ENCODE results near the gene MMGT1.

Gene MMGT1

DNA sequence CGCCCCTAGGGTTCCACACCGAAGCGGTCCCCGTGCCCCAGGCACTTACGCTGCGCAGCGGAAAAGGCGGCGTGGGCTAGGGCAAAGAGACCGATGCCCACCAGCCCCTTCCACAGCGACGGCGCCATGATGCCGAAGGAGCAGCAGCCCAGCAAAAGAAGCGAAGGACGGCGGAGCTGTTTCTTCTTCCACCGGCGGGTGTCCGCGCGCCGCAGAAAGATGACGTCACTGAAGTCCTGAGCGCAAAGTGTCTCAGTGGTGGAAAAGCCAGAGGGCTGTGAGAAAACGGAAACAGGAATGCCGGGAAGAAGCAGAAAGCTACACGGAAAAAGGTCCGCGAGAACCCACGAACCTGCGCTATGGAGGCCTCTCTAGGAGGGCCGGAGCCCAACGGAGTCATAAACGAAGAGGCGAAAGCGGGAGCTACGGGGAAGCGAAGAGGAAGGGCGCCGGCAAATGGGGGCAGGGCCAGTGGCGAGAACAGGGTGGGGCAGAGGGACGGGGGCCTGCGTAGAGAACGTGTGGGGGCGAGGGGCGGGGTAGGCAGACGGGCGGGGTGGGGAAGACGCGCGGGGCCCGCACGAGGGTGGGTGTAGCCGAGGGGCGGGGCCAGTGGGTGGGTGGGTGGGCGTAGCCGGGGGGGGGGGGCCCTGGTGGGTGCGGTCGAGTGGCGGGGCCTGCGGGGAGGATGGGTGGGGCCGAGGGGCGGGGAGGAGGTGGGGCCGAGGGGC, at the start of gene MMGT1:
MMGT1 (minus strand) TSS at position 441 of the 731 bp plus-strand sequence; CDS start at position 128, 313 bp downstream.
- DNase-seq (ENCODE audit: low read depth): peak; percentile 69

DNA sequence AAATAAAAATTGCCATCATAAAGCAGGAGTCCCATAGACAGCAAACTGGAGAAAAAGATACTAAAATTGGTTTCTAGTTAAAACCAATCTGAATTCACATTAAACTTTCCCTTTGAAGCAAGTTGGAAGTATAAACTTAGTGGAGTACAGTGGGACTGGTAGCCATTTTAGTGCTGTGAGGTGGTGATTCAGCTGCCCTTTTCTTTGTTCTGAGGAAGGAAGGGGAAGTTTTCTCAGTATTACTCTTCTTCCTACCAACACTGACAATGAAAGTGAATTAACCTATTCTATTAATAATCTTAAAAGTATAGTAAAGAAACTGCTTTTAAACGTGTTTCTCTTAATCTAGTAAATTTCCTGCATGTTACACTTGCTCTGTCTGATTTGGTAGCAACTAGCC, 48.1 kb upstream of the MMGT1 start:
- DNase-seq (ENCODE audit: low read depth): no peak

DNA sequence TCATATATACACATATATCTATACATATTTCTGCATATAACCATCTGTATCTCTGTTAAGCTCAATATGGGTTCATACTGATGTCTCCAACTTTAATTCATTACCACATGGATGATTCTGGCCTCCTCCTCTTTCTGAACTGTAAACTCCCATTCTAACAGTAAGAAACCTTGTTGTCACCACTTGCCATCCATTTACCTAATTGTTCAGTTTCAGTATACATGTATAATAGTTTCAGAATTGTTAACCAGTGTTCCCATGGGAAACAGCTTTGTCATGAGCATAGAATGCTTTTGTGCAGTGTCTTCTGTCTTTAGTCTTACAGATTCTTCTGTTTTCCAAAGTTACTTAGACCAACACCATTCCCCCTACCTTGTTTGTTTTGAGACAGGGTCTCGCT, 47.4 kb upstream of the MMGT1 start:
- DNase-seq (ENCODE audit: low read depth): no peak

DNA sequence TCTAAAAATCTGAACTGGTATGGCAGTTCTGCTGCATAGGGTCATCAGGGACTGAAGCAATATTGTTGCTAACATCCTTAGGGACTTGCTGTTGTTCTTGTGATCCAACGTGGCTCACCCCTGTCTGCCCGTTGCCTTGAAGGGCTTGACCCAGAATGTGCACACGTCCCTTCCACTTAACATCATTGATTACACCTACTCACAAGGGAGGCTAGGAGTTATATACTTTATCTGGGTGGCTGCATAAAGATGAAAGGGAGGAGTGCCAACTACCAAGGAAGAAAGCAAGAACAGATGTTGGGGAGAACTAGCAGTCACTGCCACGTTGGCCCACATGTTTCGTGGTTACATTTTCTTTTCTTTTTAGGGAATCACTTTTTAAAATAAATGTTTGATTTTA, 45.4 kb upstream of the MMGT1 start:
- DNase-seq (ENCODE audit: low read depth): no peak

DNA sequence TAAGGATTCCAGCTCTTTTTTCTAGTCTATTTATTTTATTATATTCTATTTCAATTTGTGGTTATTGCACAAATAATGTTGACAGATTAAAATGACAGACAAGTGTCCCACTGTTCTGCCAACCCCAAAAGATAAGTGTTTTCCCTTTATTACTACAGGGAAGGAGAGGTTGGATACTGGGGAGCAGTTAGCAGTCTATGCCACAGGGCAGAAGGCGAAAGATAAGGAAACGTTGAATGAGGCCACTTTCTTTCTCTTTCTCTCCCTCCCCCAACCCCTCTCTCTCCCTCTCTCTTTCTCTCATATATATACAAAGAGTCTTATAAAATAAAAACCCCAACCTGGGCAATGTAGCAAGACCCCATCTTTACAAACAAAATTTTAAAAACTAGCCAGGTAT, 43.1 kb upstream of the MMGT1 start:
- no peak for DNase-seq (ENCODE audit: low read depth)

DNA sequence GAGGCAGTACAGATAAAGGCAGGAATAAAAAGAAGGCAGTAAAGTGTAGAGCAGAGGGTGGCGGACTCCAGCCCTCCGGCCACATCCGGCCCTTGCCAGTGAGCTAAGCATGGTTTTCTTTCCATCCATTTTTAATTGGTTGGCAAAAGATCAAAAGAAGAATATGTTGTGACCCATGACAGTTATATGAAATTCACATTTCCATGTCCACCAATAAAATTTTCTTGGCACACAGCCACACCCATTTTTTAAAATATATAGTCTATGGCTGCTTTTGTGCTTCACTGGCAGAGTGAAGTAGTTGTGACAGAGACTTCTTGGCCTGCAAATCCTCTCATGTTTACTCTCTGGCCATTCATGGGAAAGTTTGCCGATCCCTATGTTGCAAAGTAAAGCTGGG, 41.2 kb upstream of the MMGT1 start:
- no peak for DNase-seq (ENCODE audit: low read depth)

DNA sequence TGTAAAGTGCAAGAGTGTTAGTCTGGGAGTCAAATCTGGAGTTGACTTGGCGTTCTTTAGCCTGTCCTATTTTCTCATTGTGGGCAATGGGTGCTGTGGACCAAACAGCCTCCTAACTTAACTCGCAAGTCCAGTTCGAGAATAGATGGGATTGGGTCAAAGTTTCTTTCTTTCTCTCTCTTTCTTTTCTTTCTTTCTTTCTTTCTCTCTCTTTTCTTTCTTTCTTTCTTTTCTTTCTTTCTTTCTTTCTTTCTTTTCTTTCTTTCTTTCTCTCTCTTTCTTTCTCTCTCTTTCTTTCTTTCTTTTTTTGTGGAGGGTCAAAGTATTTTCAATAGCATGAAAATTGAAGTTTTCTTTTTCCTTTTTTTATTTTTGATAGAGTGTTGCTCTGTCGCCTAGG, 14.5 kb upstream of the MMGT1 start:
- no peak for DNase-seq (ENCODE audit: low read depth)

DNA sequence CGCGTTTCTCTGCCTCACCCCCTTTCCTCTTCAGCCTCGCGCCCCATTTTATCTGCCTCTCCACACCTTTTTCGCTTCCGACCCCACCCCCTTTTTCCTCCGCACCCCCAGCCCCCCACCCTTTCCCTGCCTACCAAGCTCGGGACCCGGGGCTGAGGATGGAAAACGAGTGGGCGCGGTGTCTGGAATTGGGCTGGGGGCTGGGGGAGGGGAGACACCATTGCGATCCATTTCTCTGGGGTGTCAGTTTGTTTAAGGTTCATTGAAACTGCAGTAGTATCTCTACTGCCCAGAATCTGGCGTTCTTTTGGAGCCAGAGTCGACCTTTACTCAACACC, 12.2 kb upstream of the MMGT1 start:
- DNase-seq (ENCODE audit: low read depth): no peak

DNA sequence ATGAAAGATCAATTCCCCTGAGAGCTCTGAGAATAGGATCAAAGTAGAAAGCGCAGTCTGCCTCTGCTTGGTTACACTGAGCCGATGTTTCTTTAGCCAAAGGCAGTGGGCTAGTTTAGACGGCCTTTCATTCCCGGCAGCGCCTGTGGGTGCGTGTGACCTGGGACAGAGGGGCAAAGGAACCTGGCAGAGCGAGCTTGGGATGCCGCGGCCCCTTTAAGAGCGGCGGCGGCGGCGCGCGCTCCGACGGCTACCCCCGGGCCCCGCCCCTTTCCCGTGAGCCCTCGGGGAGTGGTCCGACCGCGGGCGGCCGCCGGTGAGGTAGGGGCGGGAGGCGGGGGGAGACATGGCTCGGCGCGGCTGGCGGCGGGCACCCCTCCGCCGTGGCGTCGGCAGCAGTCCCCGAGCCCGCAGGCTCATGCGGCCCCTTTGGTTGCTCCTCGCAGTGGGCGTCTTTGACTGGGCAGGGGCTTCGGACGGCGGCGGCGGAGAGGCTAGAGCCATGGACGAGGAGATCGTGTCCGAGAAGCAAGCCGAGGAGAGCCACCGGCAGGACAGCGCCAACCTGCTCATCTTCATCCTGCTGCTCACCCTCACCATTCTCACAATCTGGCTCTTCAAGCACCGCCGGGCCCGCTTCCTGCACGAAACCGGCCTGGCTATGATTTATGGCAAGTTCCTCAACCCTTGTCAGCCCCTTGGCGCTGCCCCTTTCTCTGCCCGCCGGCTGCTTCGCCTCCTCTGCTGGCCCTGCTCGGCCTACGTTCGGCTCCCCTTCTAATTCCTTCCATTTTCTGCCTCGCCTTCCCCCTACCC, 11.6 kb upstream of the MMGT1 start, which contains the start of gene SLC9A6:
SLC9A6 (plus strand) TSS at position 279 of the 816 bp plus-strand sequence; CDS start at position 503, 224 bp downstream.
- DNase-seq (ENCODE audit: low read depth): peak; percentile 47

DNA sequence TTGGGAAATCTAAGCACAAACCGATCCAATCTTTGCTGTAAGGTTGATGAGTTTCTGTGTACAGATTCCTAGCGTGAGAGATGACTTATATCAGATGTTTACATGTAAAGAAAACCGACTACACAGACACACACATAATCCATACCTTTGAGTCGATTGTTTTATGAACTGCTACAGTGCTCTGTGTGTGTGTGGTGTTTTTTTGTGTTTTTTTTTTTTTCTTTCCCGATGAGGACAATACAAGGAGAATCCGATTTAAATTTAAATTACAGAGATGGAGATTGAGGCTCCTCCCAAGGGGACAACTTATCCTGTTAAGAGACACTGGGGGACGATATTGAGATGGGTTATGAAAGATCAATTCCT, 11.0 kb upstream of the MMGT1 start:
- no peak for DNase-seq (ENCODE audit: low read depth)

DNA sequence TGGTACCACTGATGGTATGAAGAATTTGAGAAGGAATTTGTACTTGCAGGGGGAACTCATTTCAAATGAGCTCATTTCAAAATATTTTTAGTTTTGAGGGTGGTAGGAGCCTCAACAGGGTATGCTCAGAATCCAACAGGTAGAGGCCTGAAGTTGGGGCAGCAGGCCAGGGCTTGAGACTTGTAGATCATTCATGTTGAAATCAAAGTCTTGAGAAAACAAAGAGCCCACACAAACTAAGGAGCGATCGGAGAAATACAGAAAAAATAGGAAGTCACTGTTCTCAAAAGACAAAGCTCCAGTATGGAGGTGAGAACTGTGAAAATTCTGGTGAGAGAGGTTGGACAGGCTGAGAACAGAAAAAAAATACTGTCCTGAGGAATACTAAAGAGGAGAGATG, 10.5 kb upstream of the MMGT1 start:
- no peak for DNase-seq (ENCODE audit: low read depth)

DNA sequence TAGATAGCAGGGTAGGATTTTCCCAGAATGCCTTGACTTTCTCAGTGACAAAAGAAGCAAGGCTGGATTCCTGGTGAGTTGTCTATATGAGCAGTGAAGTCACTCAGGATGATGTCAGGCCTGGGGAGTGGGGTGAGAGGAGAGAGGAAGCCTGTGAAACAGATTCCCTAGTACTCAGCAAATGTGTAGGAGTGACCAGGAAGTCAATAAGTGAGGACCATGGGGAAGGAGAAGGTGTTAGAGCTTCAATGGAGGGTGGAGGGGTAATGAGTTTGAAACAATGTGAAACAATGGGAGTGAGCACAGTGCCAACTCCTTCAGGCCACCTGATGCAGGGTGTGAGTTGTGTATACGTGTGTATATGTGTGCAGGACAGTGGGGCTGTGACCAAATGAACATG, 9.1 kb upstream of the MMGT1 start:
- no peak for DNase-seq (ENCODE audit: low read depth)

DNA sequence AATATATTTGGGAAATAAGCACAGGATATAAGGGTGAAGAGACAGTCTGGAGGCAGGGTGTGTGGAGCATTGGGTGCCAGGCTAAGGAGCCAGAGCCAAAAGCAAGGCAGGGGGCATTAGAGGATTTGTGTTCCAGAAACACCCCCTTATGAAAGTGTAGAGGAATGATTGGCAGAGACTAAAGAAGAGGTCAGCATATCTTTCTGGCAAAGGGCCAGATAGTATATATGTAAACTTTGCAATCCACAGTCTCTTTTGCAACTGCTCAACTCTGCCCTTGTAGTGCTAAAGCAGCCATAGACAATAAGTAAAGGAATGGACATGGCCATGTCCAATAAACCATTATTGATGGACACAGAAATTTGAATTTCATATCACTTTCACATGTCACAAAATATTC, 7.9 kb upstream of the MMGT1 start:
- DNase-seq (ENCODE audit: low read depth): no peak

DNA sequence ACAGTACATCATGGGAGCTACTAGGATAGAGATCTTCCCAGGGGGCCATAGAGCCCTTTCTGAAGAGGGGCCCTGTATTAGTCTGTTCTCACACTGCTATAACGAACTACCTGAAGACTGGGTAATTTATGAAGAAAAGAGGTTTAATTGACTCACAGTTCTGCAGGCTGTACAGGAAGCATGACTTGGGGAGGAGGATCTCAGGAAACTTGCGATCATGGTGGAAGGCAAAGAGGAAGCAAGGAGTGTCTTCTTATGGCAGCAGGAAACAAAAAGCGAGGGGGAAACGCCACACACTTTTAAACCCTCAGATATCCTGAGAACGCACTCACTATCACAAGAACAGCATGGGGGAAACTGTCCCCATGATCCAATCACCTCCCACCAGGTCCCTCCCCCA, 7.2 kb upstream of the MMGT1 start:
- no peak for DNase-seq (ENCODE audit: low read depth)

DNA sequence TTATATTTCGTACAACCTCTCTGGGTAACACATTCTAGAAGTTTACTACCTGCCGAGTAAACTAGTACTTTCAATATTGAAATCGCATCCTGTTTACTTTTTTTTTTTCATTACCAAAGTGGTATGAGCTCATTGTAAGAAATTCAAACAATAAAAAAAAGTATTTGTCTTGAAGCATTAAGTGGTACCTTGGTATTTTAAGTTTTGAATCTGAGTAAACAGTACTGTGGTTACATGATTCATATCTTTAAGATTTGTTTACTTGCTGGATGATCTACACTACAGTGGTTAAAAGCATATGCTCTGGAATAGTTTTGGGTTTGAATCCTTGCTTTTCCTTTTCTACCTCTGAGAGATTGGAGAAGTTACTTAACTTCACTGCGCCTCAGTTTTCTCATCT, 3.8 kb upstream of the MMGT1 start:
- no peak for DNase-seq (ENCODE audit: low read depth)

DNA sequence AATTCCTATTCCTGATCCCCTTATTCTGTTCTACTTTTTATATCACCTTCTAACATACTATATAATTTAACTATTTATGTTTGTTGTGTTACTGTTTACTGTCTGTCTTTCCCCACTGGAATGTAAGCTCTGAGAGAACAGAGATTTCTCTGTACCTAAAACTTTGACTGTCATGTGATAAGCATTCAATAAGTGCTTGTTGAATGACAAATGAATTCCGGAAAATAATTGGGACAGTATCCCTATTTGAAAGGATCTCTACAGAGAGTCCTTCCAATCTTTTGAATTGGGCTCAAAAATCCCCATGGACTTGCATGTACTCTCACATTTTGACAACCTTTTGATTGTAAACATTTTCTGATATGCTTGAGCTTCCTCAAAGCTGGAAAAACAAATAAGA, 1.6 kb upstream of the MMGT1 start:
- DNase-seq (ENCODE audit: low read depth): no peak

DNA sequence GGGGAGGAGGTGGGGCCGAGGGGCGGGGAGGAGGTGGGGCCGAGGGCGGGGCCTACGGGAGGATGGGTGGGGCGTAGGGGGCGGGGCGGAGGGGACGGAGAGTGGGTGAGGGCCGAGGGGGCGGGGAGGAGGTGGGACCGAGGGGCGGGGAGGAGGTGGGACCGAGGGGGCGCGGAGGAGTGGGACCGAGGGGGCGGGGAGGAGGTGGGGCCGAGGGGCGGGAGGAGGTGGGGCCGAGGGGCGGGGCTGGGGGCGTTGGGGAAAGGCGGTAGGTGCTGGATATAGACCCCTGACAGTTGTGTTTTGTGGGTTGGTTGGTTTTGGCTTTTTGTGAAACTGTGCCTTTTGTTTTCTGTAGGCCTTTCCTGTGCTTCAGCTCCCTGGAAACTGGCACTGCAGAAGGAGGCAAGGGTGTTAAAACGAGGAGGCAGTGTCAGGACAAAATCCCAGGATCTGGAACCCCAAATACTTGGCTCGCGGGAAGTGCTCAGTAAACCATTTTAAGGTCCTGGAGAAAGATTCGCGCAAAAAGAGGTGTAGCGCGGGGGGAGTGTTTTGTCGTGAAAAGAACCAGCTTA, 580 bp upstream of the MMGT1 start:
- peak; percentile 55 for DNase-seq (ENCODE audit: low read depth)

DNA sequence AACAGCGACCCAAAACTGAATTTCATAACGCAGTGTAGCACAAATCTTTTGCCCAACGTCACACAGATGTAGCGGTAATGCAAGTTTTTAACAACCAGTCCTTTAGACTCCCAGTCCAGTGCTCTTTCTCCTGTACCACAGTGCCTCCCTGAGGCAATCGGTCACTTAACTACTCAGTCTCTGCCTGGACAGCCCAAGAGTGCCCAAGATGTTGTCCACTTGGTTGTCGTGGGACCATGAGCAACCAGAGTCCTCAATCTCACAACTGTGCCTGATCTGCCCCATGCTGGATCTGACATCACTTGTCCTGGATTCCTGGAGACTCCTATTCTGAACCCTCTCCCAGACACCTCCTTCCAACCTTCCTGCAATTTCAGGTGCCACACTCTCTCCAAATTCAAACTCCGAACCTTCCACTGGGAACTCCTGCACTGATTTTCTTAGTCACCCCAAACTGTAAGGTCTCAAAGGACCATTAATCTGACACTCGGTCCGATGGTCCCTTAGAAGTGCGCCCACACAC, 702 bp downstream of the MMGT1 start:
- no peak for DNase-seq (ENCODE audit: low read depth)

DNA sequence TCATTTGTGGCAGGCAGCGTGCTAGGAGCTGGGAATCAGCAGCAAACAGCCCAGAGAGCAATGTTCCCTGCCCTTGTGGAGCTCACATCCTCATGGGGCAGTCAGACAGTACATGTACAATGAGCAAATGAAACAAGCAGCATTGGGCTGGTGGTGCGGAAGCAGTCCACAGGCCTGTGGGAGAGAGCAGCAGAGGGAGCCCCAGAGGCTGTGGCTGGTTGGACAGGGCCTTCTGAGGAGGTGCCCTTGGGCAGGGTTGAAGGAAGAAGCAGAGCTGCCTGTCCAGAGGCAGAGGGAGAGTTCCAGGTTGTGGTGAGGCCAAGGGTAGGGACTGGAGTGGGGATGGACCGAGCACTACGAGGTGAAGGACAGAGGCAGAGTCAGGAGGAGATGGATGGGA, 22.5 kb downstream of the MMGT1 start:
- no peak for DNase-seq (ENCODE audit: low read depth)

DNA sequence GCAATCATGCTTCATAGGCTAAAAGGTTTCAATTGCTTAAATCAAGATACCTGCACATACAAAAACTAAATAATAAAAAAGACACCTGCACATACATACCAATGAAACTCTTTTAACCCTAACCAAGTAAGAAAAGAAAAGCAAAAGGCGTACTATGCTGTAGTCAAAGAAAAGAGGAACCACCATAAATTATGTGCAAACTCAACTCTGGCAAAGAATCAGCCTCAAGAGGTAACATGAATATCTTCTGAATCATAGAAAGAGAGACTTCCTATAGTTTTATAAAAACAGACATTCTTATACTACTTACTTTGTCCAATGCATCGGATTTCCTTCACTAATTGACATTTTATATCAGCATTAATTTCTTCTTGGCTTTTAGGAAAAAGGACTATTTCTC, 29.3 kb downstream of the MMGT1 start:
- DNase-seq (ENCODE audit: low read depth): no peak

DNA sequence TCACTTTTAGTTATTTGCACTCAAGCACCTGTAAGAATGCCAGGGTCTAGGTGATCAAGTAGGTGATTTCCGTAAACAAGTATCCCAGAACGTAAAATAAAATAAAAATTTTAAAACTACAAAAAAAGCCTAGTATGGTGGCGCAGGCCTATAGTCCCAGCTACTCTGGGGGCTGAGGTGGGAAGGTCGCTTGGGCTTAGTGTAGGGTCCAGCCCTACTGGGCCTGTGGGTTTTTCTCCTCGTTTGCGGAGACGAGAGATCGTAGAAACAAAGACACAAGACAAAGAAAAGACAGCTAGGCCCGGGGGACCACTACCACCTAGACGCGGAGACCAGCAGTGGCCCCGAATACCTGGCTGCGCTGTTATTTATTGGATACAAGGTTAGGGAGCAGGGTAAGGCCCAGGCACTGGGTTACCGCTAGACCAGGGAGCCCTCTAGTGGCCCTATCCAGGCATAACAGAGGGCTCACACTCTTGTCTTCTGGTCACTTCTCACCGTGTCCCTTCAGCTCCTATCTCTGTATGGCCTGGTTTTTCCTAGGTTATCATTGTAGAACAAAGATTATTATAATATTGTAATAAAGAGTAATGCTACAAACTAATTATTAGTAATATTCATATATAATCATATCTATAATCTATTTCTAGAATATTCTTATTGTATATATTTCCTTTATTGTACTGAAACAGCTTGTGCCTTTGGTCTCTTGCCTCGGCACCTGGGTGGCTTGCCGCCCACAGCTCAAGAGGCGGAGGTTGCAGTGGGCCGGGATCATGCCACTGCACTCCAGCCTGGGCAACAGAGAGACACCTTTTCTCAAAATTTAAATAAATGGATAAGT, 41.9 kb downstream of the MMGT1 start:
- DNase-seq (ENCODE audit: low read depth): peak; percentile 4

DNA sequence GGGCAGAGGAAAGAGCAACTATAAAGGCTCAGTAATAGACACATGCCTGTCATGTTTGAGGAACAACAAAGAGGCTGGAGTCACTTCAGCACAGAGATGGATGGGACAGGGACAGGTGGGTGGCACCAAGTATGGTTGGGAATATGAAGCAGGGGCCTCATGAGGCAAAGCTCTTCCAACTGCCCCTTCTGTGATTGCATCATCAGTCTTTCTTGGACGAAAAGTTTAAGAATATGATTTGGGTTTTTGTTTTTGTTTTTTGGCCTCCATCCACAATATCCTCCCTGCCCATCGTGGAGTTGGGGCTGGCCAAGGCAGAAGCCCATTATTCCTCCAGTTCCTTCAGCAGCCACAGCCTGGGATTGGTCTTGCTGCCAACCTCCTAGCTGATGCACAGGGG, 45.9 kb downstream of the MMGT1 start:
- no peak for DNase-seq (ENCODE audit: low read depth)
